B cell (primary cell): Measurements from ENCODE around the gene PAN2.

Experiments
- CTCF ChIP-seq: fragments of 200-600 bp; IDR thresholded peaks from one replicate; pipeline ENCODE4 v1.8.0; 2022; ENCODE audit warnings: antibody characterized with exemption, mild to moderate bottlenecking
- EZH2 ChIP-seq: IDR thresholded peaks from 2 replicates; pipeline ENCODE4 v1.6.1; 2012; ENCODE audit warnings: borderline replicate concordance, low read depth, mild to moderate bottlenecking, moderate library complexity, low read length; ENCODE audit not compliant: insufficient read depth, poor library complexity, severe bottlenecking

- TF ChIP-seq CTCF (no peak), EZH2 (no peak)
Measured at GRCh38 chr12:56333197-56333678, 562 bp downstream of the PAN2 start.
